ENCODE measurements around the gene KBTBD13. TPM values are rescaled to one million over a fixed set of nuclear protein-coding genes. Genes with fewer than 3 reads are reported as not detected.
"Not testable (repeated sequence)": the region's sequence is repeated elsewhere in the genome, so short reads cannot be mapped to it uniquely, and the experiment has no call there.

The KBTBD13 gene
- total and polyA plus RNA-seq, 2 donors, result under 0.01 TPM

- Histone ChIP-seq H3K4me1 (ENCODE audit: control insufficient read depth in 2 of 2, insufficient read depth in 2 of 2, low read length in 2 of 2) (no peaks in the 10 kb centered on the region), H3K36me3 (ENCODE audit: control insufficient read depth in 2 of 2, insufficient read depth in 2 of 2, low read length in 1 of 2) (peaks cover 38 to 42% of the 10 kb centered on the region in 2 donors), H3K9me3 (ENCODE audit: control insufficient read depth in 2 of 2, insufficient read depth in 1 of 2, low read length in 1 of 2) (no peaks in the 10 kb centered on the region), H3K4me3 (ENCODE audit: low read length in 2 of 2) (no peak overlapping the region), H3K27ac (ENCODE audit: low read depth in 1 of 2, low read length in 1 of 2) (no peak overlapping the region), H3K27me3 (ENCODE audit: control insufficient read depth in 2 of 2, insufficient read depth in 1 of 2, low read length in 1 of 2) (no peaks in the 10 kb centered on the region)
- DNase-seq (ENCODE audit: low read depth in 6 of 9, low spot score in 9 of 9), result no peak
- WGBS, result 97% methylated on average over 6 of the region's 6 CpGs
These were observed 20.2 kb downstream of the KBTBD13 start for GRCh38 chr15:65096481-65097385.

GRCh38 chr15:65097651-65098263, 21.2 kb downstream of the KBTBD13 start:
- H3K27ac ChIP-seq (ENCODE audit: low read depth in 1 of 2, low read length in 1 of 2), result no peak overlapping the region
- H3K27me3 ChIP-seq (ENCODE audit: control insufficient read depth in 2 of 2, insufficient read depth in 1 of 2, low read length in 1 of 2), result no peaks in the 10 kb centered on the region
- no peaks in the 10 kb centered on the region for H3K9me3 ChIP-seq (ENCODE audit: control insufficient read depth in 2 of 2, insufficient read depth in 1 of 2, low read length in 1 of 2)
- no peak overlapping the region for H3K4me3 ChIP-seq (ENCODE audit: low read length in 2 of 2)
- peaks cover 42 to 48% of the 10 kb centered on the region in 2 donors for H3K36me3 ChIP-seq (ENCODE audit: control insufficient read depth in 2 of 2, insufficient read depth in 2 of 2, low read length in 1 of 2)
- H3K4me1 ChIP-seq (ENCODE audit: control insufficient read depth in 2 of 2, insufficient read depth in 2 of 2, low read length in 2 of 2), result no peaks in the 10 kb centered on the region
- 98% methylated on average over 7 of the region's 7 CpGs for WGBS
- no peak for DNase-seq (ENCODE audit: low read depth in 6 of 9, low spot score in 9 of 9)

GRCh38 chr15:65099336-65099735, 22.8 kb downstream of the KBTBD13 start:
- Histone ChIP-seq H3K27ac (ENCODE audit: low read depth in 1 of 2, low read length in 1 of 2) (no peak overlapping the region), H3K4me3 (ENCODE audit: low read length in 2 of 2) (no peak overlapping the region), H3K9me3 (ENCODE audit: control insufficient read depth in 2 of 2, insufficient read depth in 1 of 2, low read length in 1 of 2) (no peaks in the 10 kb centered on the region), H3K4me1 (ENCODE audit: control insufficient read depth in 2 of 2, insufficient read depth in 2 of 2, low read length in 2 of 2) (no peaks in the 10 kb centered on the region), H3K27me3 (ENCODE audit: control insufficient read depth in 2 of 2, insufficient read depth in 1 of 2, low read length in 1 of 2) (no peaks in the 10 kb centered on the region), H3K36me3 (ENCODE audit: control insufficient read depth in 2 of 2, insufficient read depth in 2 of 2, low read length in 1 of 2) (peaks cover 42 to 48% of the 10 kb centered on the region in 2 donors)
- over 99% methylated on average over 5 of the region's 5 CpGs for WGBS
- no peak for DNase-seq (ENCODE audit: low read depth in 6 of 9, low spot score in 9 of 9)

GRCh38 chr15:65099801-65100200, 23.3 kb downstream of the KBTBD13 start:
- not testable (repeated sequence) for H3K9me3 ChIP-seq (ENCODE audit: control insufficient read depth in 2 of 2, insufficient read depth in 1 of 2, low read length in 1 of 2); H3K4me3 ChIP-seq (ENCODE audit: low read length in 2 of 2); H3K27ac ChIP-seq (ENCODE audit: low read depth in 1 of 2, low read length in 1 of 2); H3K27me3 ChIP-seq (ENCODE audit: control insufficient read depth in 2 of 2, insufficient read depth in 1 of 2, low read length in 1 of 2); H3K4me1 ChIP-seq (ENCODE audit: control insufficient read depth in 2 of 2, insufficient read depth in 2 of 2, low read length in 2 of 2); DNase-seq (ENCODE audit: low read depth in 6 of 9, low spot score in 9 of 9)
- peaks cover 42 to 51% of the 10 kb centered on the region in 2 donors for H3K36me3 ChIP-seq (ENCODE audit: control insufficient read depth in 2 of 2, insufficient read depth in 2 of 2, low read length in 1 of 2)
- WGBS, result 98% methylated on average over 10 of the region's 10 CpGs

- H3K36me3 ChIP-seq (ENCODE audit: control insufficient read depth in 2 of 2, insufficient read depth in 2 of 2, low read length in 1 of 2), result peaks cover 47 to 57% of the 10 kb centered on the region in 2 donors
- no peak for DNase-seq (ENCODE audit: low read depth in 6 of 9, low spot score in 9 of 9)
- H3K27ac ChIP-seq (ENCODE audit: low read depth in 1 of 2, low read length in 1 of 2), result no peak overlapping the region
- H3K9me3 ChIP-seq (ENCODE audit: control insufficient read depth in 2 of 2, insufficient read depth in 1 of 2, low read length in 1 of 2), result no peaks in the 10 kb centered on the region
- H3K27me3 ChIP-seq (ENCODE audit: control insufficient read depth in 2 of 2, insufficient read depth in 1 of 2, low read length in 1 of 2), result no peaks in the 10 kb centered on the region
- 96% methylated on average over 7 of the region's 7 CpGs for WGBS
- no peaks in the 10 kb centered on the region for H3K4me1 ChIP-seq (ENCODE audit: control insufficient read depth in 2 of 2, insufficient read depth in 2 of 2, low read length in 2 of 2)
- no peak overlapping the region for H3K4me3 ChIP-seq (ENCODE audit: low read length in 2 of 2)
These were observed 23.9 kb downstream of the KBTBD13 start for GRCh38 chr15:65100442-65100841.

GRCh38 chr15:65101411-65101890, 24.9 kb downstream of the KBTBD13 start:
- no peak overlapping the region for H3K4me3 ChIP-seq (ENCODE audit: low read length in 2 of 2)
- H3K36me3 ChIP-seq (ENCODE audit: control insufficient read depth in 2 of 2, insufficient read depth in 2 of 2, low read length in 1 of 2), result peaks cover 52 to 61% of the 10 kb centered on the region in 2 donors
- H3K9me3 ChIP-seq (ENCODE audit: control insufficient read depth in 2 of 2, insufficient read depth in 1 of 2, low read length in 1 of 2), result no peaks in the 10 kb centered on the region
- H3K27ac ChIP-seq (ENCODE audit: low read depth in 1 of 2, low read length in 1 of 2), result no peak overlapping the region
- no peaks in the 10 kb centered on the region for H3K27me3 ChIP-seq (ENCODE audit: control insufficient read depth in 2 of 2, insufficient read depth in 1 of 2, low read length in 1 of 2)
- H3K4me1 ChIP-seq (ENCODE audit: control insufficient read depth in 2 of 2, insufficient read depth in 2 of 2, low read length in 2 of 2), result no peaks in the 10 kb centered on the region
- WGBS, result 62% methylated on average over 9 of the region's 9 CpGs
- DNase-seq (ENCODE audit: low read depth in 6 of 9, low spot score in 9 of 9), result peak in 8 of 9 donors; percentile 4 to 63 (median 27)

GRCh38 chr15:65101891-65102708, 25.6 kb downstream of the KBTBD13 start:
- Histone ChIP-seq H3K4me3 (ENCODE audit: low read length in 2 of 2) (no peak overlapping the region), H3K4me1 (ENCODE audit: control insufficient read depth in 2 of 2, insufficient read depth in 2 of 2, low read length in 2 of 2) (no peaks in the 10 kb centered on the region), H3K27ac (ENCODE audit: low read depth in 1 of 2, low read length in 1 of 2) (no peak overlapping the region), H3K36me3 (ENCODE audit: control insufficient read depth in 2 of 2, insufficient read depth in 2 of 2, low read length in 1 of 2) (peaks cover 52 to 61% of the 10 kb centered on the region in 2 donors), H3K9me3 (ENCODE audit: control insufficient read depth in 2 of 2, insufficient read depth in 1 of 2, low read length in 1 of 2) (no peaks in the 10 kb centered on the region), H3K27me3 (ENCODE audit: control insufficient read depth in 2 of 2, insufficient read depth in 1 of 2, low read length in 1 of 2) (no peaks in the 10 kb centered on the region)
- 93% methylated on average over 75 of the region's 75 CpGs for WGBS
- DNase-seq (ENCODE audit: low read depth in 6 of 9, low spot score in 9 of 9), result no peak

GRCh38 chr15:65102912-65103311, 26.4 kb downstream of the KBTBD13 start:
- DNase-seq (ENCODE audit: low read depth in 6 of 9, low spot score in 9 of 9), result no peak
- Histone ChIP-seq H3K27me3 (ENCODE audit: control insufficient read depth in 2 of 2, insufficient read depth in 1 of 2, low read length in 1 of 2) (no peaks in the 10 kb centered on the region), H3K4me1 (ENCODE audit: control insufficient read depth in 2 of 2, insufficient read depth in 2 of 2, low read length in 2 of 2) (no peaks in the 10 kb centered on the region), H3K27ac (ENCODE audit: low read depth in 1 of 2, low read length in 1 of 2) (no peak overlapping the region), H3K4me3 (ENCODE audit: low read length in 2 of 2) (no peak overlapping the region), H3K9me3 (ENCODE audit: control insufficient read depth in 2 of 2, insufficient read depth in 1 of 2, low read length in 1 of 2) (no peaks in the 10 kb centered on the region), H3K36me3 (ENCODE audit: control insufficient read depth in 2 of 2, insufficient read depth in 2 of 2, low read length in 1 of 2) (peaks cover 45 to 55% of the 10 kb centered on the region in 2 donors)
- over 99% methylated on average over 3 of the region's 3 CpGs for whole genome bisulfite sequencing

All from thymus (tissue), 11 donors.